GM12878 (cell line): ENCODE data around the gene REXO1. TPM values are rescaled to one million over a fixed set of nuclear protein-coding genes. Genes with fewer than 3 reads are reported as not detected.
A peak's percentile ranks its signal among the peaks of the same experiment; 100 is the strongest.

Source experiments
- ASH2L ChIP-seq: fragments of 300-600, 200-600 bp; sonication (generic); IDR thresholded peaks from 2 replicates; pipeline ENCODE4 v1.6.1; 2017; ENCODE audit warnings: low read depth, mild to moderate bottlenecking, borderline replicate concordance
- CBX5 ChIP-seq: sonication (generic); IDR thresholded peaks from 2 replicates; pipeline ENCODE4 v1.6.1; 2016; ENCODE audit warnings: low read depth, moderate library complexity, mild to moderate bottlenecking, inconsistent platforms
- CEBPB ChIP-seq, 2 experiments: fragments of 150-350 bp in 1 of 2; IDR thresholded peaks; 2 replicates each; pipeline ENCODE4 v1.6.1; 2012 to 2014; ENCODE audit warnings: low read depth in 2 of 2, low read length in 2 of 2, borderline replicate concordance in 1 of 2, inconsistent platforms in 1 of 2
- HDGF ChIP-seq: fragments of 450-650 bp; IDR thresholded peaks from 2 replicates; pipeline ENCODE4 v1.6.1; 2016; ENCODE audit warnings: antibody characterized with exemption
- IKZF1 ChIP-seq: fragments of 450-650 bp; conservative IDR thresholded peaks from 2 replicates; pipeline ENCODE4 v1.6.1; 2017; ENCODE audit warnings: antibody characterized with exemption, mild to moderate bottlenecking
- MAX ChIP-seq: IDR thresholded peaks from 2 replicates; pipeline ENCODE4 v1.6.1; 2012; ENCODE audit warnings: low read depth, low read length, improper control_type of control experiment
- MYC ChIP-seq: IDR thresholded peaks from 2 replicates; pipeline ENCODE4 v1.6.1; 2011; ENCODE audit warnings: mild to moderate bottlenecking, low read length, moderate library complexity, inconsistent platforms; ENCODE audit not compliant: insufficient read depth, insufficient replicate concordance, insufficient read length, severe bottlenecking
- NR2C1 ChIP-seq: fragments of 450-650 bp; IDR thresholded peaks from 2 replicates; pipeline ENCODE4 v1.6.1; 2017; ENCODE audit warnings: antibody characterized with exemption, mild to moderate bottlenecking, moderate library complexity
- POLR2A ChIP-seq: IDR thresholded peaks from 2 replicates; pipeline ENCODE4 v1.6.1; 2011; ENCODE audit warnings: low read depth, mild to moderate bottlenecking, low read length
- RB1 ChIP-seq: fragments of 450-650 bp; formaldehyde crosslinking; IDR thresholded peaks from 2 replicates; pipeline ENCODE4 v1.6.1; 2017; ENCODE audit warnings: mild to moderate bottlenecking, borderline replicate concordance
- SIX5 ChIP-seq: IDR thresholded peaks from 2 replicates; pipeline ENCODE4 v1.6.1; 2011; ENCODE audit warnings: mild to moderate bottlenecking, low read depth, low read length, moderate library complexity; ENCODE audit not compliant: severe bottlenecking
- SMARCA5 ChIP-seq: fragments of 450-650 bp; IDR thresholded peaks from 2 replicates; pipeline ENCODE4 v1.6.1; 2017; ENCODE audit warnings: mild to moderate bottlenecking
- TARDBP ChIP-seq: IDR thresholded peaks from 2 replicates; pipeline ENCODE4 v1.6.1; 2016; ENCODE audit warnings: borderline replicate concordance
- USF1 ChIP-seq: IDR thresholded peaks from 2 replicates; pipeline ENCODE4 v1.6.1; 2011; ENCODE audit warnings: borderline replicate concordance, low read depth, mild to moderate bottlenecking, moderate library complexity, mixed read lengths, low read length; ENCODE audit not compliant: insufficient read depth; ENCODE audit errors: extremely low read length
- YY1 ChIP-seq: IDR thresholded peaks from 2 replicates; pipeline ENCODE4 v1.6.1; 2011; ENCODE audit warnings: low read depth, mild to moderate bottlenecking, low read length
- ZBTB40 ChIP-seq: fragments of 450-650 bp; IDR thresholded peaks from 2 replicates; pipeline ENCODE4 v1.6.1; 2016; ENCODE audit warnings: mild to moderate bottlenecking, moderate library complexity, borderline replicate concordance
- ZNF217 ChIP-seq: fragments of 450-650 bp; IDR thresholded peaks from 2 replicates; pipeline ENCODE4 v1.6.1; 2017; ENCODE audit warnings: antibody characterized with exemption, mild to moderate bottlenecking
- ZNF24 ChIP-seq: fragments of 450-650 bp; IDR thresholded peaks from 2 replicates; pipeline ENCODE4 v1.6.1; 2017; ENCODE audit warnings: antibody characterized with exemption, mild to moderate bottlenecking
- ZSCAN29 ChIP-seq: fragments of 450-650 bp; IDR thresholded peaks from 2 replicates; pipeline ENCODE4 v1.6.1; 2017; ENCODE audit warnings: mild to moderate bottlenecking, moderate library complexity
- polyA plus RNA-seq, 11 experiments: library from polyadenylated mRNA; depleted of rRNA in 4 of 11; unstranded in 6 of 11; stranded (reverse) in 5 of 11; fragments of >200 nt; fragmentation: Nextera tagmentation in 4 of 11; fragmentation: Illumina TruSeq in 1 of 11; extraction: Ambion mirVana in 4 of 11; extraction: Trizol in 1 of 11; gene quantifications; 1 replicate in 1 of 11; 2 replicates in 10 of 11; pipeline versions ENCODE4 v1.2.1 to v1.2.3, GENCODE V29; 2011 to 2016; ENCODE audit warnings: inconsistent platforms in 2 of 11, missing spikeins in 2 of 11, low read depth in 1 of 11
- total RNA-seq, 4 experiments: library from RNA; depleted of rRNA in 3 of 4; stranded (reverse); fragments of >200 nt in 3 of 4; fragmentation: Illumina TruSeq in 1 of 4; extraction: Trizol in 1 of 4; gene quantifications; 2 replicates each; pipeline versions ENCODE4 v1.2.1 to v1.2.3, GENCODE V29; 2013 to 2021

REXO1 gene
- total and polyA plus RNA-seq, 10 of the 15 experiments (the other 5 are each of a cell fraction or from before 2014, with no cell fraction given) = 0.03 to 45.2 (median 8.4) TPM

GRCh38 chr19:1863638-1864479 is 15.6 kb upstream of the REXO1 start (continued):
- TF ChIP-seq IKZF1 (no peak; the same call in 1 of the 2 replicates), NR2C1 (peak; percentile 39), ZSCAN29 (no peak), ZNF24 (no peak), USF1 (peak; percentile 92), HDGF (0 out of 2 replicates have a peak, but pooled peaks have one; percentile 60), CEBPB (IDR thresholded peaks at IDR 0.05; ENCODE audit: borderline replicate concordance in 1 of 2, low read depth in 2 of 2, low read length in 2 of 2) (no peak), ZBTB40 (no peak), POLR2A (peak; percentile 60), MYC (peak; percentile 100), ZNF217 (no peak), MAX (peak; percentile 99), TARDBP (no peak), RB1 (peak; percentile 49; the same call in 1 of the 2 replicates), ASH2L (0 out of 2 replicates have a peak, but pooled peaks have one; percentile 9), YY1 (no peak; the same call in 1 of the 2 replicates), SIX5 (peak; percentile 4), SMARCA5 (no peak), CBX5 (no peak)
